SK-N-SH (cell line): ENCODE results near the gene B3GALNT1. TPM values are rescaled to one million over a fixed set of nuclear protein-coding genes. Genes with fewer than 3 reads are reported as not detected.

Experiments
- CTCF ChIA-PET: fragments of 300-600, 350-600 bp; formaldehyde crosslinking; extraction: SDS; loops from one replicate; lab custom pipeline; 2021; lab: Yijun Ruan, JAX
- POLR2A ChIA-PET: fragments of 350-600 bp; sonication (Branson Sonifier 250); formaldehyde crosslinking; extraction: SDS; loops from one replicate; lab custom pipeline; 2020; ENCODE audit warnings: antibody characterized with exemption, inconsistent platforms; lab: Yijun Ruan, JAX
- DNase-seq: peaks from one replicate; pipeline ENCODE4 v3.0.0; 2012
- H2AFZ ChIP-seq: fragments of 200-600 bp; sonication (generic); 2 replicates; pipeline ENCODE4 v1.8.1; 2016; ENCODE audit warnings: antibody characterized with exemption, mild to moderate bottlenecking, low read depth
- H3F3A ChIP-seq: fragments of 200-600 bp; sonication (generic); replicated peaks from 2 replicates; pipeline ENCODE3; 2016; ENCODE audit warnings: antibody characterized with exemption, mild to moderate bottlenecking; ENCODE audit not compliant: insufficient read depth
- H3K27ac ChIP-seq, 2 experiments: fragments of 200-500 bp in 1 of 2; fragments of 200-600 bp in 1 of 2; sonication (Bioruptor generic) in 1 of 2; sonication (generic), shearing (Covaris generic) in 1 of 2; 2 replicates each; pipeline versions ENCODE4 v1.5.1 to v1.6.1; 2014 to 2016; ENCODE audit warnings: low read depth in 2 of 2, inconsistent platforms in 1 of 2, low read length in 1 of 2, mild to moderate bottlenecking in 1 of 2, mixed read lengths in 1 of 2
- H3K27me3 ChIP-seq: fragments of 200-600 bp; sonication (generic), shearing (Covaris generic); 2 replicates; pipeline ENCODE4 v1.6.1; 2016; ENCODE audit warnings: mixed run types; ENCODE audit not compliant: insufficient read depth
- H3K36me3 ChIP-seq, 2 experiments: fragments of 200-500 bp in 1 of 2; fragments of 200-600 bp in 1 of 2; sonication (Bioruptor generic) in 1 of 2; sonication (generic) in 1 of 2; replicated peaks in 1 of 2; 2 replicates each; pipeline versions ENCODE3 to v1.5.1; 2014 to 2016; ENCODE audit warnings: low read length in 1 of 2, mild to moderate bottlenecking in 1 of 2; ENCODE audit not compliant: insufficient read depth in 2 of 2, control insufficient read depth in 1 of 2
- H3K4me1 ChIP-seq, 2 experiments: fragments of 200-500 bp in 1 of 2; fragments of 200-600 bp in 1 of 2; sonication (Bioruptor generic) in 1 of 2; sonication (generic), shearing (Covaris generic) in 1 of 2; 2 replicates each; pipeline versions ENCODE4 v1.5.1 to v1.6.1; 2014 to 2016; ENCODE audit warnings: low read depth in 1 of 2, low read length in 1 of 2, mixed run types in 1 of 2; ENCODE audit not compliant: insufficient read depth in 2 of 2, control insufficient read depth in 1 of 2
- H3K4me2 ChIP-seq: fragments of 200-600 bp; sonication (generic), shearing (Covaris generic); 2 replicates; pipeline ENCODE4 v1.6.1; 2017; ENCODE audit warnings: mixed run types
- H3K4me3 ChIP-seq, 2 experiments: fragments of 200-500 bp in 1 of 2; fragments of 200-600 bp in 1 of 2; sonication (Bioruptor generic) in 1 of 2; sonication (generic), shearing (Covaris generic) in 1 of 2; 2 replicates each; pipeline versions ENCODE4 v1.5.1 to v1.8.1; 2014 to 2016; ENCODE audit warnings: low read depth in 2 of 2, inconsistent platforms in 1 of 2, low read length in 1 of 2, mild to moderate bottlenecking in 1 of 2, mixed read lengths in 1 of 2, moderate library complexity in 1 of 2
- H3K79me2 ChIP-seq: fragments of 200-600 bp; sonication (generic); 2 replicates; pipeline ENCODE4 v1.8.1; 2017; ENCODE audit warnings: mild to moderate bottlenecking; ENCODE audit not compliant: insufficient read depth
- H3K9ac ChIP-seq: fragments of 200-600 bp; sonication (generic); 2 replicates; pipeline ENCODE4 v1.6.1; 2017; ENCODE audit warnings: mixed run types
- H3K9me2 ChIP-seq: fragments of 200-600 bp; sonication (generic); 2 replicates; pipeline ENCODE4 v1.6.1; 2017; ENCODE audit warnings: mixed run types
- H3K9me3 ChIP-seq: fragments of 200-600 bp; sonication (generic); 2 replicates; pipeline ENCODE4 v1.6.1; 2017; ENCODE audit warnings: mixed run types, mild to moderate bottlenecking, moderate library complexity
- H4K20me1 ChIP-seq: fragments of 200-600 bp; sonication (generic); 2 replicates; pipeline ENCODE4 v1.6.1; 2017; ENCODE audit warnings: mild to moderate bottlenecking, mixed run types; ENCODE audit not compliant: insufficient read depth
- CHD2 ChIP-seq: fragments of 150-350 bp; IDR thresholded peaks from 2 replicates; pipeline ENCODE4 v1.6.1; 2018; ENCODE audit warnings: low read length; ENCODE audit not compliant: partially characterized antibody
- CTCF ChIP-seq: fragments of 200-600 bp; sonication (generic); IDR thresholded peaks from 2 replicates; pipeline ENCODE4 v1.6.1; 2017; ENCODE audit warnings: antibody characterized with exemption, mild to moderate bottlenecking, moderate library complexity
- ELF1 ChIP-seq: IDR thresholded peaks from 2 replicates; pipeline ENCODE4 v1.4.0; 2012
- EP300 ChIP-seq, 2 experiments: IDR thresholded peaks; 2 replicates each; pipeline versions ENCODE4 v1.4.0 to v1.6.1; 2012; ENCODE audit warnings: borderline replicate concordance in 1 of 2, low read depth in 1 of 2, low read length in 1 of 2
- EZH2phosphoT487 ChIP-seq: fragments of 200-600 bp; sonication (generic); IDR thresholded peaks from 2 replicates; pipeline ENCODE4 v1.6.1; 2017; ENCODE audit warnings: low read depth, mixed run types, mild to moderate bottlenecking, antibody characterized with exemption, moderate library complexity, borderline replicate concordance
- FOSL2 ChIP-seq: IDR thresholded peaks from 2 replicates; pipeline ENCODE4 v1.4.0; 2012; ENCODE audit warnings: low read depth, mild to moderate bottlenecking, moderate library complexity, borderline replicate concordance
- GABPA ChIP-seq: IDR thresholded peaks from 2 replicates; pipeline ENCODE4 v1.4.0; 2012; ENCODE audit warnings: low read depth, mild to moderate bottlenecking
- JUND ChIP-seq: IDR thresholded peaks from 2 replicates; pipeline ENCODE4 v1.4.0; 2012
- RAD21 ChIP-seq: IDR thresholded peaks from 2 replicates; pipeline ENCODE4 v1.6.1; 2012; ENCODE audit warnings: mild to moderate bottlenecking, low read length
- REST ChIP-seq: IDR thresholded peaks from 2 replicates; pipeline ENCODE4 v1.6.1; 2012; ENCODE audit warnings: mild to moderate bottlenecking, low read depth, low read length, moderate library complexity
- RFX5 ChIP-seq: IDR thresholded peaks from 2 replicates; pipeline ENCODE4 v1.6.1; 2012; ENCODE audit warnings: mild to moderate bottlenecking, improper control_type of control experiment, low read length
- SIN3A ChIP-seq: IDR thresholded peaks from 2 replicates; pipeline ENCODE4 v1.6.1; 2012; ENCODE audit warnings: low read depth, mild to moderate bottlenecking, low read length, moderate library complexity, borderline replicate concordance
- SMC3 ChIP-seq: IDR thresholded peaks from 2 replicates; pipeline ENCODE4 v1.6.1; 2012; ENCODE audit warnings: low read depth, low read length, improper control_type of control experiment
- USF1 ChIP-seq: IDR thresholded peaks from 2 replicates; pipeline ENCODE4 v1.4.0; 2012; ENCODE audit warnings: low read depth, borderline replicate concordance
- WGBS: methylation state at CpG from one replicate; pipeline ENCODE4 v1.1.6; 2017; ENCODE audit warnings: low lambda C conversion rate; 5-methylcytosine and 5-hydroxymethylcytosine counted together
- polyA plus RNA-seq, 3 experiments: library from polyadenylated mRNA; depleted of rRNA; stranded (reverse); fragments of >200 nt; gene quantifications; 2 replicates each; pipeline ENCODE4 v1.2.3, GENCODE V29; 2012
- TF ChIP-seq, protein P1 (sequence below): IDR thresholded peaks from 2 replicates; pipeline ENCODE4; 2012

Gene B3GALNT1
- polyA plus RNA-seq, 1 of the 3 experiments (the other 2 are of a cell fraction) = 0.15 TPM

DNA sequence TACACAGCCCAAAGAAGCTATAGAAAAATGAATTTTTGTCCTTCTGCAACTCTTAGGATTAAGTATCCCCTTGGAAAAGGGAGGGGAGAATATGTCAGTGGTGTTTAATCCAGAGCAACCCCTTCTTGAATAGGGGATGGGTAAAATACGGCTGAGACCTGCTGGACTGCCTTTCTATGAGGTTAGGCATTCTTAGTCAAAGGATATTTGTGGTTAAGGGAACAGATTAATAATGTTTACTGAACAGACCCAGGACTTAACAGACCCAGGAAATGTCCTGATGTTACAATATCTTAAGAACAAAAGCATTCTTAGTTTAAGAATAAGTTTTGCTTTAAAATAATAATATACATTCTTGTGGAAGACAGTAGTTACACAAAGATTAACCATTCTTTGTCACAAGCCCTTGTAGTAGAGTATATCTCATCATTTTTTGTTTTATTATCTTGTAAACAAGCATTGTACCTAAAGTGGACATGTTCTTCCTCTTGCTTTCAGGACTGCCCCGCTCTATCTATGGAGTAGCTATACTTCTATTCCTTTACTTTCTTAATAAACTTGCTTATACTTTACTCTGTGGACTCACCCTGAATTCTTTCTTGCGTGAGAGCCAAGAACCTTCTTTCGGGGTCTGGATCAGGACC lies 43.8 kb upstream of the B3GALNT1 start:
- no peak overlapping the region for H3K27ac ChIP-seq
- H3K9ac ChIP-seq = no peak overlapping the region
- no peaks in the 10 kb centered on the region for H3K79me2 ChIP-seq
- H3K4me3 ChIP-seq = no peak overlapping the region
- no peak overlapping the region for H2AFZ ChIP-seq
- H4K20me1 ChIP-seq = no peaks in the 10 kb centered on the region
- WGBS = 40% methylated on average over 4 of the region's 4 CpGs
- no peak for DNase-seq
- H3K4me1 ChIP-seq = no peaks in the 10 kb centered on the region
- no peaks in the 10 kb centered on the region for H3K36me3 ChIP-seq
- ChIA-PET POLR2A (no interaction called here), CTCF (no interaction called here)
- H3K4me2 ChIP-seq = no peak overlapping the region
- TF ChIP-seq EZH2phosphoT487 (no peak), CTCF (no peak), GABPA (no peak), EP300 (IDR thresholded peaks at IDR 0.05; ENCODE audit: borderline replicate concordance in 1 of 2, low read depth in 1 of 2, low read length in 1 of 2) (no peak), REST (no peak), SMC3 (no peak), FOSL2 (no peak), JUND (no peak), ELF1 (no peak), SIN3A (no peak), RAD21 (no peak), USF1 (no peak), RFX5 (no peak), CHD2 (no peak)
- TF ChIP-seq, protein P1, sequence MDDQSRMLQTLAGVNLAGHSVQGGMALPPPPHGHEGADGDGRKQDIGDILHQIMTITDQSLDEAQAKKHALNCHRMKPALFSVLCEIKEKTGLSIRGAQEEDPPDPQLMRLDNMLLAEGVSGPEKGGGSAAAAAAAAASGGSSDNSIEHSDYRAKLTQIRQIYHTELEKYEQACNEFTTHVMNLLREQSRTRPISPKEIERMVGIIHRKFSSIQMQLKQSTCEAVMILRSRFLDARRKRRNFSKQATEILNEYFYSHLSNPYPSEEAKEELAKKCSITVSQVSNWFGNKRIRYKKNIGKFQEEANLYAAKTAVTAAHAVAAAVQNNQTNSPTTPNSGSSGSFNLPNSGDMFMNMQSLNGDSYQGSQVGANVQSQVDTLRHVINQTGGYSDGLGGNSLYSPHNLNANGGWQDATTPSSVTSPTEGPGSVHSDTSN = no peak
- H3K27me3 ChIP-seq = no peaks in the 10 kb centered on the region
- H3F3A ChIP-seq = no peaks in the 10 kb centered on the region
- no peaks in the 10 kb centered on the region for H3K9me2 ChIP-seq
- no peaks in the 10 kb centered on the region for H3K9me3 ChIP-seq
